MCF 10A (cell line): Measurements from ENCODE around the gene GNB2. TPM values are rescaled to one million over a fixed set of nuclear protein-coding genes. Genes with fewer than 3 reads are reported as not detected.

ENCODE experiments used
- BruUV-seq: library from RNA; stranded (reverse); fragments of 400-500 nt; replicated peaks from 2 replicates; lab custom pipeline; 2021; lab: Mats Ljungman, UMichigan
- CTCF ChIA-PET: fragments of 300-600 bp; sonication (Branson Sonifier 250); formaldehyde crosslinking; extraction: SDS; loops from one replicate; lab custom pipeline; 2021; ENCODE audit warnings: antibody characterized with exemption, inconsistent platforms; lab: Yijun Ruan, JAX
- POLR2A ChIA-PET: fragments of 300-600, 350-650 bp; sonication (Branson Sonifier 250); formaldehyde crosslinking; extraction: SDS; loops from one replicate; lab custom pipeline; 2020; ENCODE audit warnings: antibody characterized with exemption, inconsistent platforms; lab: Yijun Ruan, JAX
- DNase-seq: peaks from one replicate; pipeline ENCODE4 v3.0.0-alpha.2; 2018; ENCODE audit not compliant: unreplicated experiment
- H3K27ac Mint-ChIP-seq: one replicate; pipeline ENCODE4 v1.8.0; 2022; ENCODE audit warnings: mild to moderate bottlenecking, low read depth, mixed read lengths; ENCODE audit not compliant: unreplicated experiment
- H3K27me3 Mint-ChIP-seq: one replicate; pipeline ENCODE4 v1.8.0; 2022; ENCODE audit warnings: mixed read lengths; ENCODE audit not compliant: insufficient read depth, unreplicated experiment
- H3K36me3 Mint-ChIP-seq: one replicate; pipeline ENCODE4 v1.8.0; 2022; ENCODE audit warnings: mild to moderate bottlenecking, moderate library complexity, mixed read lengths; ENCODE audit not compliant: insufficient read depth, unreplicated experiment
- H3K4me1 Mint-ChIP-seq: one replicate; pipeline ENCODE4 v1.8.0; 2022; ENCODE audit warnings: mixed read lengths; ENCODE audit not compliant: insufficient read depth, unreplicated experiment
- H3K4me3 Mint-ChIP-seq: one replicate; pipeline ENCODE4 v1.8.0; 2022; ENCODE audit warnings: mild to moderate bottlenecking, moderate library complexity, mixed read lengths; ENCODE audit not compliant: unreplicated experiment
- H3K9me3 Mint-ChIP-seq: one replicate; pipeline ENCODE4 v1.8.0; 2022; ENCODE audit warnings: mixed read lengths; ENCODE audit not compliant: unreplicated experiment
- CTCF ChIP-seq: fragments of 200-600 bp; IDR thresholded peaks from one replicate; pipeline ENCODE4 v1.8.0; 2022; ENCODE audit warnings: antibody characterized with exemption, mild to moderate bottlenecking; ENCODE audit not compliant: unreplicated experiment
- intact Hi-C: fragments of 100-400 bp; cut with micrococcal nuclease; formaldehyde crosslinking; loops from 2 replicates; pipeline ENCODE4 v1.14.1; 2022
- total RNA-seq: library from RNA; stranded (reverse); gene quantifications from 2 replicates; pipeline ENCODE4 v1.2.3, GENCODE V29; 2022

The GNB2 gene
- total RNA-seq, 1 experiment from 2014 or later = 201 TPM

GRCh38 chr7:100692578-100692961 lies 19.0 kb downstream of the GNB2 start:
- ChIA-PET POLR2A (interaction anchor here (0.7 to 7.6 kb wide), 7 partner anchors 11 to 525 kb away, joined by 3 to 57 read pairs (median 24); partner anchors contain the start of genes FBXO24, GNB2, LRCH4 and POP7), CTCF (interaction anchor here (0.6 to 7.2 kb wide), 33 partner anchors 13 to 721 kb away, joined by 3 to 103 read pairs (median 4); partner anchors contain the start of genes FBXO24, LRCH4, MOSPD3 and POP7)
- TF ChIP-seq CTCF = no peak
- no TSS peak for BruUV-seq
- peak overlapping the region; percentile 92 for H3K27ac Mint-ChIP-seq
- H3K4me3 Mint-ChIP-seq = peak overlapping the region; percentile 93
- H3K36me3 Mint-ChIP-seq = peaks cover 31% of the 10 kb centered on the region
- intact Hi-C loops = loop anchor here (5.0 kb wide), 2 partner anchors 90 to 225 kb away; partner anchors contain the start of gene PCOLCE
- H3K4me1 Mint-ChIP-seq = peaks cover 19% of the 10 kb centered on the region
- no peaks in the 10 kb centered on the region for H3K27me3 Mint-ChIP-seq
- H3K9me3 Mint-ChIP-seq = no peaks in the 10 kb centered on the region
- no peak for DNase-seq

GRCh38 chr7:100693312-100694097 lies 20.0 kb downstream of the GNB2 start:
- TF ChIP-seq CTCF = no peak
- no peaks in the 10 kb centered on the region for H3K9me3 Mint-ChIP-seq
- DNase-seq = no peak
- H3K27me3 Mint-ChIP-seq = no peaks in the 10 kb centered on the region
- H3K36me3 Mint-ChIP-seq = peaks cover 22% of the 10 kb centered on the region
- intact Hi-C loops = loop anchor here (5.0 kb wide), 2 partner anchors 91 to 226 kb away; partner anchors contain the start of gene PCOLCE
- peak overlapping the region; percentile 92 for H3K27ac Mint-ChIP-seq
- H3K4me3 Mint-ChIP-seq = peak overlapping the region; percentile 93
- BruUV-seq = no TSS peak
- peaks cover 19% of the 10 kb centered on the region for H3K4me1 Mint-ChIP-seq
- ChIA-PET CTCF (interaction anchor here (0.6 to 7.2 kb wide), 19 partner anchors 12 to 551 kb away, joined by 3 to 103 read pairs (median 4); partner anchors contain the start of genes FBXO24, MOSPD3, POP7 and SLC12A9), POLR2A (interaction anchor here (1.1 to 7.6 kb wide), 7 partner anchors 12 to 159 kb away, joined by 3 to 57 read pairs (median 24); partner anchors contain the start of genes FBXO24, GNB2, LRCH4 and MOSPD3)

- ChIA-PET POLR2A (interaction anchor here (0.5 to 7.6 kb wide), 7 partner anchors 12 to 727 kb away, joined by 3 to 57 read pairs (median 24); partner anchors contain the start of genes FBXO24, GNB2, LRCH4 and POP7), CTCF (interaction anchor here (0.7 to 7.2 kb wide), 3 partner anchors 11 to 133 kb away, joined by 3 to 94 read pairs (median 3); partner anchors contain the start of genes EPHB4 and POP7)
- intact Hi-C loops = loop anchor here (5.0 kb wide), 2 partner anchors 92 to 227 kb away; partner anchors contain the start of gene PCOLCE
- BruUV-seq = no TSS peak
- Mint-ChIP-seq H3K9me3 (no peaks in the 10 kb centered on the region), H3K36me3 (peaks cover 15% of the 10 kb centered on the region), H3K27me3 (no peaks in the 10 kb centered on the region), H3K4me3 (peak within 1 kb of the TSS; percentile 93), H3K4me1 (peaks cover 19% of the 10 kb centered on the region), H3K27ac (peak within 1 kb of the TSS; percentile 92)
- TF ChIP-seq CTCF = no peak
- DNase-seq = peak; percentile 47
Measured at GRCh38 chr7:100694098-100694745, 20.7 kb downstream of the GNB2 start, which contains the start of gene GIGYF1. Gene GIGYF1, minus strand, starts transcription at chr7:100694250. Its CDS starts 6,012 bp downstream, at chr7:100688238.
